Skin epidermis (tissue), 12 donors: ENCODE measurements around the gene SURF2.
"Not testable (repeated sequence)": the region's sequence is repeated elsewhere in the genome, so short reads cannot be mapped to it uniquely, and the experiment has no call there.

Source experiments
- H3K27ac ChIP-seq, 21 experiments: fragments of 200-600 bp; sonication (generic) in 11 of 21; one replicate each; pipeline ENCODE4 v1.5.0; 2020; ENCODE audit warnings: mild to moderate bottlenecking in 3 of 21, inconsistent platforms in 2 of 21, moderate library complexity in 2 of 21
- H3K4me3 ChIP-seq, 7 experiments: fragments of 200-600 bp; sonication (generic) in 2 of 7; one replicate each; pipeline ENCODE4 v1.5.0; 2020; ENCODE audit warnings: inconsistent platforms in 2 of 7, mild to moderate bottlenecking in 2 of 7, moderate library complexity in 1 of 7

The SURF2 gene

GRCh38 chr9:133356391-133357091 is at the start of gene SURF2, which contains the start of gene SURF1:
SURF2 (plus strand) TSS chr9:133356550; CDS start chr9:133356593, 43 bp downstream.
SURF1 (minus strand) TSS chr9:133356487; CDS start chr9:133356453, 34 bp downstream.
- H3K27ac ChIP-seq = peak within 1 kb of the TSS; percentile 59 to 89 (median 85)
- peak within 1 kb of the TSS; percentile 63 to 85 (median 77) for H3K4me3 ChIP-seq

GRCh38 chr9:133307301-133307700 is 49.0 kb upstream of the SURF2 start:
- Histone ChIP-seq H3K27ac (no peak overlapping the region), H3K4me3 (no peak overlapping the region)

GRCh38 chr9:133309608-133310007 is 46.7 kb upstream of the SURF2 start:
- no peak overlapping the region for H3K4me3 ChIP-seq
- H3K27ac ChIP-seq = no peak overlapping the region

GRCh38 chr9:133315997-133316396 is 40.4 kb upstream of the SURF2 start:
- Histone ChIP-seq H3K27ac (no peak overlapping the region), H3K4me3 (no peak overlapping the region)

GRCh38 chr9:133317551-133317950 is 38.8 kb upstream of the SURF2 start:
- not testable (repeated sequence) for H3K4me3 ChIP-seq, H3K27ac ChIP-seq

GRCh38 chr9:133320421-133320881 is 35.9 kb upstream of the SURF2 start:
- H3K4me3 ChIP-seq = no peak overlapping the region

GRCh38 chr9:133321411-133321935 is 34.9 kb upstream of the SURF2 start:
- H3K27ac ChIP-seq = no peak overlapping the region

More at GRCh38 chr9:133320421-133320881, 35.9 kb upstream of the SURF2 start:
- no peak overlapping the region for H3K27ac ChIP-seq

GRCh38 chr9:133322701-133323100 is 33.6 kb upstream of the SURF2 start:
- Histone ChIP-seq H3K4me3 (no peak overlapping the region), H3K27ac (no peak overlapping the region)

More at GRCh38 chr9:133321411-133321935, 34.9 kb upstream of the SURF2 start:
- no peak overlapping the region for H3K4me3 ChIP-seq

- no peak overlapping the region for H3K4me3 ChIP-seq
- H3K27ac ChIP-seq = no peak overlapping the region
Measured at GRCh38 chr9:133323211-133323610, 33.1 kb upstream of the SURF2 start.

GRCh38 chr9:133323991-133324703 is 32.2 kb upstream of the SURF2 start:
- Histone ChIP-seq H3K27ac (no peak overlapping the region), H3K4me3 (no peak overlapping the region)

GRCh38 chr9:133327021-133327420 is 29.3 kb upstream of the SURF2 start:
- H3K4me3 ChIP-seq, H3K27ac ChIP-seq: not testable (repeated sequence)

- Histone ChIP-seq H3K4me3 (no peak overlapping the region), H3K27ac (no peak overlapping the region)
Measured at GRCh38 chr9:133327834-133328484, 28.4 kb upstream of the SURF2 start.

GRCh38 chr9:133329306-133330156 is 26.8 kb upstream of the SURF2 start:
- H3K4me3 ChIP-seq, H3K27ac ChIP-seq: not testable (repeated sequence)

- Histone ChIP-seq H3K4me3 (no peak overlapping the region), H3K27ac (no peak overlapping the region)
Measured at GRCh38 chr9:133331221-133331620, 25.1 kb upstream of the SURF2 start.

- Histone ChIP-seq H3K27ac (no peak overlapping the region), H3K4me3 (no peak overlapping the region)
Measured at GRCh38 chr9:133331641-133332380, 24.5 kb upstream of the SURF2 start.

GRCh38 chr9:133332381-133332730 is 24.0 kb upstream of the SURF2 start:
- no peak overlapping the region for H3K27ac ChIP-seq
- no peak overlapping the region for H3K4me3 ChIP-seq

- H3K4me3 ChIP-seq = no peak overlapping the region
- no peak overlapping the region for H3K27ac ChIP-seq
Measured at GRCh38 chr9:133333011-133333410, 23.3 kb upstream of the SURF2 start.

GRCh38 chr9:133333566-133333965 is 22.8 kb upstream of the SURF2 start:
- H3K27ac ChIP-seq = no peak overlapping the region

GRCh38 chr9:133334161-133334560 is 22.2 kb upstream of the SURF2 start:
- no peak overlapping the region for H3K4me3 ChIP-seq
- no peak overlapping the region for H3K27ac ChIP-seq

More at GRCh38 chr9:133333566-133333965, 22.8 kb upstream of the SURF2 start:
- H3K4me3 ChIP-seq = no peak overlapping the region
